Measurements from ENCODE around the gene ZNF648.

Gene ZNF648

DNA sequence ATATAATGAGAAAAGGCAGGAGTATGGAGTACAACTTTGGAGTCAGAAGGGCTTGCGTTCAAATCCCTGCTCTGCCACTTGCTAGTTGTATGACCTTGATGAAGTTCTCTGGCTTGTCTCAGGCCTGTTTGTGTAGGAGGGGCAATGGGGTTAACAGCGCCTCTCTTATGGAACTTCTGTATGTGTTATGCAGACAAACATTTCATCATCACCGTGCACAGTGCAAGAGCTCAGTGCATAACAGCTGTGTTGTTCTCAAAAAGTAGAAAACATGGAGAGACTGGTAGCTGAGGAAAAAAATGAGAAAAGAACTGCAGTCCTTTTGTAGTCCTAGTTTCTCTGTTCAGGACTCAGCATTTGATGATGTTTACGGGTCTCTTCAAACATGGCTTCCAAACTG lies 10.4 kb upstream of the ZNF648 start:
- Histone ChIP-seq H3K27ac (ENCODE audit: low read depth, low read length, severe bottlenecking) (no peak overlapping the region), H3K4me3 (ENCODE audit: extremely low read depth, insufficient read depth, low read length, poor library complexity, severe bottlenecking) (no peak overlapping the region), H3K36me3 (ENCODE audit: control insufficient read depth, insufficient read depth, low read length) (no peaks in the 10 kb centered on the region), H3K4me1 (ENCODE audit: control insufficient read depth, insufficient read depth, low read length, poor library complexity, severe bottlenecking) (no peaks in the 10 kb centered on the region), H3K9me3 (ENCODE audit: control insufficient read depth, low read length) (no peaks in the 10 kb centered on the region)
- whole genome bisulfite sequencing, 2 experiments (ENCODE audit: insufficient coverage in 2 of 2): 81 to 100% methylated on average over 1 to 2 of the region's 4 CpGs

DNA sequence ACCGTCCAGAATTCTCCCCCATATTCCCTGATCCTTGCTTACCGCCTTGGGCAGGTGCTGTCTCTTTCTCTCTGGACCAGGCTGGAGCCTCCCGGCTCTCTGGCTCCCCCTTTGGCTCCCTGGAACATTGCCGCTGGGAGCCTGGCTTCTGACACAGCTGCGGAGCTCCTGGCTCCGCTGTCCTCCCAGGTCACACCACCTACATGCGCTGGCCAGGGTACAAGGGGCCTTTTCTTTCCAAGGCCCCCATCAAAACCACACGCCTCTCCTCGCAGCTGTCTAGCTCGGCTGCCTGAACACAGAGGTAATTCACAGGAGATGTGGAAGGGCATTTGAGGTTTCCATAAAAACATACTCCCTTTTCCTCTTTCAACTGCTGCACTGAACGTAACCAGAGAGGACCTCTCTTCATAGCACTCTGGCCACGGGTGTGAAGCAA lies 7.5 kb upstream of the ZNF648 start:
- Histone ChIP-seq H3K4me1 (ENCODE audit: control insufficient read depth, insufficient read depth, low read length, poor library complexity, severe bottlenecking) (no peaks in the 10 kb centered on the region), H3K27ac (ENCODE audit: low read depth, low read length, severe bottlenecking) (no peak overlapping the region), H3K9me3 (ENCODE audit: control insufficient read depth, low read length) (no peaks in the 10 kb centered on the region), H3K36me3 (ENCODE audit: control insufficient read depth, insufficient read depth, low read length) (no peaks in the 10 kb centered on the region), H3K4me3 (ENCODE audit: extremely low read depth, insufficient read depth, low read length, poor library complexity, severe bottlenecking) (no peak overlapping the region)
- 0 to 3% methylated on average over 1 to 9 of the region's 12 CpGs for WGBS, 2 experiments (ENCODE audit: insufficient coverage in 2 of 2)

DNA sequence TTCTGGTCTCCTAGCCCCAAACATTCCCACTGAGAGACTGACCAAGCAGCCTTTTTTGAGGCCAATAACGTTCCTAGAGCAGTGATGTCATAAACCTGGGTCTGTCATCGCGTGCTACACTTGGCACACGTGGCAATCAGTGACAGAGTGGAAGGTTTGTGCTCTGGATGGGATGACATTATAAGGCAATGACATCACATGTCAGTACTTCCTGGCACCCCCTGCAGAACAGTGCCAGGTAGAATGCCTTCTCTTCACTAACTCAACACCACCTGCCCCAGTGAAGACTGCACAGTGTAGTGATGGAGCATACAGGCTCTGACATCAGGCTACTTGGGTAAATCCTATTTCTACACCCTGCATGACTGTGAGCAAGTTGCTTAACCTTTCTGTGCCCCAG lies 5.4 kb upstream of the ZNF648 start:
- Histone ChIP-seq H3K4me3 (ENCODE audit: extremely low read depth, insufficient read depth, low read length, poor library complexity, severe bottlenecking) (no peak overlapping the region), H3K9me3 (ENCODE audit: control insufficient read depth, low read length) (no peaks in the 10 kb centered on the region), H3K27ac (ENCODE audit: low read depth, low read length, severe bottlenecking) (no peak overlapping the region), H3K36me3 (ENCODE audit: control insufficient read depth, insufficient read depth, low read length) (no peaks in the 10 kb centered on the region), H3K4me1 (ENCODE audit: control insufficient read depth, insufficient read depth, low read length, poor library complexity, severe bottlenecking) (no peaks in the 10 kb centered on the region)
- 72 to 87% methylated on average over 3 of the region's 4 CpGs for WGBS, 2 experiments (ENCODE audit: insufficient coverage in 2 of 2)

DNA sequence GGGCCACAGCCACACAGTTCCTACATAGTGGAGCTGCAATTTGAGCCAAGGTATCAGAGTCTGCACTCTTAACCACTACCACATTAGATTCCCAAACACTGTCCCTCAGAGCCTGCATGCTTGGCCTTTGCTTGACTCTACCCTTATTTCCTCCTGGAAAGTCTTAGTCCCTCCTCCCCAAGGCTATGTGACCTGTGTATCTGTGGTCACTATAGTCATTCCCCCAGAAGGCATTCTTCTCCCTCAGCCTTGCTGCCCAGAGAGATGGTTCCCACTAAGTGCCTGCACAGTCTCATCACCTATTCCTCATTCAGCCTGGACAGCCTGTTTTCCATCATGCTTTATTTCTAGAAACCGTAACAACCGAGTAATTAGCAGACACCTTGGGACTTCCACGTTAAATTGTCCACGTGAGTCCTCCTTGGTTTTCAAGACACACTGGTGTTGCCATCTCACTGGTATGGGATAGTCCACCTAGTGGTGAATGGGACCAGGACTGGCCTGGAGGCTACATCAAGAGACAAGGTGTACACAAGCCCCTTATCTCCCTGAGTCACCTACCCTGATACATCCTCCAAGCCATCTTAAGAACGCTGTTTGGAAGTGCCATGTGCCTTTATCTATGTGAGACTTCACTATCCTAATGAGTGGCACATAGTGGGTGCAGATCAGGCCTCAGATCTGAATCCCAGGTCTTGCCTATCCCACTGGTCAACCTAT lies 3.8 kb upstream of the ZNF648 start:
- no peak overlapping the region for H3K4me3 ChIP-seq (ENCODE audit: extremely low read depth, insufficient read depth, low read length, poor library complexity, severe bottlenecking)
- 88 to 89% methylated on average over 5 of the region's 5 CpGs for WGBS, 2 experiments (ENCODE audit: insufficient coverage in 2 of 2)
- no peaks in the 10 kb centered on the region for H3K4me1 ChIP-seq (ENCODE audit: control insufficient read depth, insufficient read depth, low read length, poor library complexity, severe bottlenecking)
- H3K9me3 ChIP-seq (ENCODE audit: control insufficient read depth, low read length): no peaks in the 10 kb centered on the region
- no peaks in the 10 kb centered on the region for H3K36me3 ChIP-seq (ENCODE audit: control insufficient read depth, insufficient read depth, low read length)
- H3K27ac ChIP-seq (ENCODE audit: low read depth, low read length, severe bottlenecking): no peak overlapping the region

DNA sequence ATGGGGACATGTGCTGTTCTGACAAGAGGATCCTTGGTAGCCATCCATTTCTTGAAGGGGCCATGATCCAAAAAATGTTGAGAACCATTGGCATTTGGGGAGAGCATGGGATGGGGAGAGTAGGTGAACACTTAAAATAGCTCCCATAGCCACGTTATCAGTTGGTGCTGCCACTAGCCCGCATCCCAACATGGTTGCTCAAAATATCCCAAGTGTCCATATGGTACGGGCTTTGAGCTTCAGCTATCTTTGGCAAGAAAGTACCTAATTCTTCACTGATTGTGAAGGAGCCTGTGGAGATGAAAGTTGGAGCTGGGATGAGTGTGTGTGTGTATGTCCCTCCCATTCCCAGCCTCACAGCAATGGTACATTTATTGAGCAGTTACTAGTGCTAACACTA lies 3.1 kb upstream of the ZNF648 start:
- Histone ChIP-seq H3K27ac (ENCODE audit: low read depth, low read length, severe bottlenecking) (no peak overlapping the region), H3K4me3 (ENCODE audit: extremely low read depth, insufficient read depth, low read length, poor library complexity, severe bottlenecking) (no peak overlapping the region), H3K36me3 (ENCODE audit: control insufficient read depth, insufficient read depth, low read length) (no peaks in the 10 kb centered on the region), H3K4me1 (ENCODE audit: control insufficient read depth, insufficient read depth, low read length, poor library complexity, severe bottlenecking) (no peaks in the 10 kb centered on the region), H3K9me3 (ENCODE audit: control insufficient read depth, low read length) (no peaks in the 10 kb centered on the region)
- 85 to 86% methylated on average over 1 to 3 of the region's 3 CpGs for WGBS, 2 experiments (ENCODE audit: insufficient coverage in 2 of 2)

DNA sequence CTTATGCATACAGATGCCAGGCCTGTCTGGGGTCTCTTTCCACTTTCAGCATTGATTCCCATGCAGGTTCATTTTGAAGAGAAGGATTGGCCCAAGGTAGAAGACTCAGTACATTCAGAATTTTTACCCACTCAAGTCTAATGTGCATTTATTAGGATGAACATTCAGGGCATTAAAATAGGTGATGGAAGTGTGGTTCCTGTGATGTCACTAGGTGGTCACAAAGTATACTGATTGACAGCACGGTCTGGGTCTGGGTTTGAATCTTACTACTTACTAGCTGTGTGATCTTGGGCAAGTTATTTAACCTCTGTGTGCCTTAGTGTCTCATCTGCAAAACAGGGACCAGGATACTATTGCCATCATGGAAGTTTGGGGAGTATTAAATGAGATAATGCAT lies 711 bp upstream of the ZNF648 start:
- Histone ChIP-seq H3K36me3 (ENCODE audit: control insufficient read depth, insufficient read depth, low read length) (no peaks in the 10 kb centered on the region), H3K4me1 (ENCODE audit: control insufficient read depth, insufficient read depth, low read length, poor library complexity, severe bottlenecking) (no peaks in the 10 kb centered on the region), H3K4me3 (ENCODE audit: extremely low read depth, insufficient read depth, low read length, poor library complexity, severe bottlenecking) (no peak overlapping the region), H3K27ac (ENCODE audit: low read depth, low read length, severe bottlenecking) (no peak overlapping the region), H3K9me3 (ENCODE audit: control insufficient read depth, low read length) (no peaks in the 10 kb centered on the region)
- 100% methylated on average over 1 of the region's 1 CpG for WGBS, 2 experiments (ENCODE audit: insufficient coverage in 2 of 2)

DNA sequence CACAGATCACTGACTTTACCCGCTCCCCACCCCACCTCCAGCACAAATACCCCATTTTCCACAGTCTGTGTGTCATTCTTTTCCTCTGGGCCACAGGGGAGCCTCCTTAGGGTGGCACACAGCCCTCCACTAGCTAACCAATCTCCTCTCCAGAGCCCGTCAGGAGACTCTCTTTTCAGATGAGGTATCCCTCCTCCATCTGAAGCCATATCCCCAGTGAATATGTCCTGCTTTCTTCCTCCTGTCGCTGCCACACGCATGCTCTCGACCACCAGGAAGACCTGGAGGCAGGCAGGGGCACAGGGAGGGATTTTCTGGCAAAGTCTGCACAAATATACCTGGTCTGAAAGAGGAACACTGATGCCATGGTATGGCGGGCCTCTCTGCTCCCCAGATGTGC lies 635 bp downstream of the ZNF648 start:
- no peaks in the 10 kb centered on the region for H3K4me1 ChIP-seq (ENCODE audit: control insufficient read depth, insufficient read depth, low read length, poor library complexity, severe bottlenecking)
- H3K9me3 ChIP-seq (ENCODE audit: control insufficient read depth, low read length): no peaks in the 10 kb centered on the region
- H3K4me3 ChIP-seq (ENCODE audit: extremely low read depth, insufficient read depth, low read length, poor library complexity, severe bottlenecking): no peak overlapping the region
- 83 to 85% methylated on average over 6 of the region's 6 CpGs for WGBS, 2 experiments (ENCODE audit: insufficient coverage in 2 of 2)
- no peak overlapping the region for H3K27ac ChIP-seq (ENCODE audit: low read depth, low read length, severe bottlenecking)
- no peaks in the 10 kb centered on the region for H3K36me3 ChIP-seq (ENCODE audit: control insufficient read depth, insufficient read depth, low read length)

DNA sequence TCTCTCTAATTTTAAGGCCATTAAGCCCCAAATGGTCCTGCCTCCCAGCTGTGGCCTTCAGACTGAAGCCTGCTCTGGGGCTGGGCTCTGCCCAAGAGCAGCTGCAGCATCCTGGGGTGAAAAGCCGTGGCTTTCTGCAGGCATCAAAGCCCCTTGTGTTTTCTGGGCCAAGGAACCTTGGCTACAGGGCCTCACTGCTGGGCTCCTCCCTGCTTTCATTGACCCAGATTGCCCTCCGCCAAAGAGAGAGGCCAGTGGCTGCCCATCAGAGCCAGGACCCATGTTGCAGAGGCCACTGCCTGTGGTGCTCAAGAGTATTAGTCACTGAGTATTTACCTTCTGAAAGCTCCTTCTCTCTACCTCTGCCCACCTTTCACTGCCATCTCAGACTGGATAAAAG lies 1.6 kb downstream of the ZNF648 start:
- 80 to 85% methylated on average over 2 of the region's 2 CpGs for WGBS, 2 experiments (ENCODE audit: insufficient coverage in 2 of 2)
- Histone ChIP-seq H3K9me3 (ENCODE audit: control insufficient read depth, low read length) (no peaks in the 10 kb centered on the region), H3K4me1 (ENCODE audit: control insufficient read depth, insufficient read depth, low read length, poor library complexity, severe bottlenecking) (no peaks in the 10 kb centered on the region), H3K27ac (ENCODE audit: low read depth, low read length, severe bottlenecking) (no peak overlapping the region), H3K36me3 (ENCODE audit: control insufficient read depth, insufficient read depth, low read length) (no peaks in the 10 kb centered on the region), H3K4me3 (ENCODE audit: extremely low read depth, insufficient read depth, low read length, poor library complexity, severe bottlenecking) (no peak overlapping the region)

DNA sequence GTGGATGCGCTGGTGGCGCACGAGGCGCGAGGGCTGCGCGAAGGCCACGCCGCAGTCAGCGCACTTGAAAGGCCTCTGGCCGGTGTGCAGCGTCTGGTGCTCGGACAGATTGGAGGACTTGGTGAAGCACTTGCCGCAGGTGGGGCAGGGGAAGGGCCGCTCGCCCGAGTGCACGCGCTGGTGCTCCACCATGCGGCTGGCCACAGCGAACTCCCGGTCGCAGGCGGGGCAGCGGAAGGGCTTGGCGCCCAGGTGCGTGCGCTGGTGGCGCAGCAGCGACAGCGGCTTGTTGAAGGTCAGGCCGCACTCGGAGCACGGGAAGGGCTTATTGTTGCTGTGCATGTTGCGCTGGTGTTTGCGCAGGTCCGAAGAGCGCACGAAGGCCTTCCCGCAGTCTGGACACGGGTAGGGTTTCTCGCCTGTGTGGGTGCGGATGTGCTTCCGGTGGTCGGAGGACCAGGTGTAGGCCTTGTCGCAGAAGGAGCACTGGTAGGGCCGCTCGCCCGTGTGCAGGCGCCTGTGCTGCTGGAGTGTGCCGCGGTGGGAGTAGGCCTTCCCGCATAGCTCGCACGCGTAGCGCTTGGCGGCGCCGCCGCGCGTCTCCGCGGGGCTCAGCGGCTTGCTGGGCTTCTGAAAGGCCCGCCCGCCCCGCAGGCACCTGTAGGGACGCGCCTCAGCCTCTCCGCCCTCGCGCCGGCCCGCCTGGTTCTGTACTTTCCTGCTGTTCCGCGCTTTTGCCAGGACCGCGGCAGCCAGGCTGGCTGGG lies 4.7 kb downstream of the ZNF648 start:
- Histone ChIP-seq H3K9me3 (ENCODE audit: control insufficient read depth, low read length) (no peaks in the 10 kb centered on the region), H3K4me3 (ENCODE audit: extremely low read depth, insufficient read depth, low read length, poor library complexity, severe bottlenecking) (no peak overlapping the region), H3K27ac (ENCODE audit: low read depth, low read length, severe bottlenecking) (no peak overlapping the region), H3K4me1 (ENCODE audit: control insufficient read depth, insufficient read depth, low read length, poor library complexity, severe bottlenecking) (no peaks in the 10 kb centered on the region), H3K36me3 (ENCODE audit: control insufficient read depth, insufficient read depth, low read length) (no peaks in the 10 kb centered on the region)
- 95 to 97% methylated on average over 79 to 80 of the region's 80 CpGs for WGBS, 2 experiments (ENCODE audit: insufficient coverage in 2 of 2)

DNA sequence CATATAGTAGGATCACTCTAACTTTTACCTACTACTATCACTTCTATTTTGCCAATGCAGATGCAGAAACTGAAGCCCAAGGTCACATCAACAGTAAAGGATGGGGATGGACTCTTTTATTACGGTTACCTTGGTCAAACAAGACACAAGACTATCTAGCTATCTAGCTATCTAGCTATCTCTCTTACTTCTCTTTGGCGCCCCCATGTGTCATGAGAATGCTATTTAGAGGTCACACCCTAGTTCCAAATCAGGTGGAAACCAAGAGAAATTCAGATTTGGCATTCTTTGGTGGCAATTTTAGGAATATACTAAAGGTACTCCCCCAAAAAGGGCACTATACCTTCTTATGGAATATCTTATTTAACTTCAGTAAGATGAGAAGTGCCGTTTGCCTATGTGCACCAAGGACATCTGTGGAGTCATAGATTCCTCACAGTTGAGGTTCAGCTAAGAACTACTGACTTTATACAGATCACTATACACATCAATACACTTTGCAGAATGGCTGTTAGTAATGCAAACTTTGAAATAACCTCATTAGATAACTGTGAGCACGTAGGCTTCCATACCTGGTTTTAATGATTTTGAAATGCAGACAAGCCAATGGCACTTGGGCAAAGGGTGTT lies 6.7 kb downstream of the ZNF648 start:
- H3K27ac ChIP-seq (ENCODE audit: low read depth, low read length, severe bottlenecking): no peak overlapping the region
- H3K36me3 ChIP-seq (ENCODE audit: control insufficient read depth, insufficient read depth, low read length): no peaks in the 10 kb centered on the region
- no peaks in the 10 kb centered on the region for H3K9me3 ChIP-seq (ENCODE audit: control insufficient read depth, low read length)
- H3K4me1 ChIP-seq (ENCODE audit: control insufficient read depth, insufficient read depth, low read length, poor library complexity, severe bottlenecking): no peaks in the 10 kb centered on the region
- whole genome bisulfite sequencing, 2 experiments (ENCODE audit: insufficient coverage in 2 of 2): 67 to 100% methylated on average over 2 to 3 of the region's 4 CpGs
- H3K4me3 ChIP-seq (ENCODE audit: extremely low read depth, insufficient read depth, low read length, poor library complexity, severe bottlenecking): no peak overlapping the region

DNA sequence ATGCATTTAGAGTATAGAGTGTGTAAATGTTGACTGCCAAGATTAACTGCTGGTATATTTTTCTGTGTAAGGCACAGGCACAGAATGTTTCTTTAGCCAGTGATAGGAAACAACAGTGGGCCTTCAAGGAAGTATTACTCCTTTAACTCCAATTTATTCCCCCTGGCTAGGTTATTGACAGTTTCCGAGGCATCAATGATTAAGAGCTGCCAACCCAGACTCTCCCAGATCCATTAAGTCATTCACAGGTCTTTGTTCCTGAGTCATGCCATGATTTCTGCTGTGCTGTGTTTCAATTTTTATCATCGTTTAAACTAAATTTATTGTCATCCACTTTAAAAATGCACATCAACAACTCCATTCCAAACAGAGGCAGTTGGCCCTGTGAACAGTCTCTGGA lies 9.2 kb downstream of the ZNF648 start:
- WGBS, 2 experiments (ENCODE audit: insufficient coverage in 2 of 2): 68 to 100% methylated on average over 2 of the region's 2 CpGs
- no peak overlapping the region for H3K27ac ChIP-seq (ENCODE audit: low read depth, low read length, severe bottlenecking)
- H3K36me3 ChIP-seq (ENCODE audit: control insufficient read depth, insufficient read depth, low read length): no peaks in the 10 kb centered on the region
- H3K4me3 ChIP-seq (ENCODE audit: extremely low read depth, insufficient read depth, low read length, poor library complexity, severe bottlenecking): no peak overlapping the region
- H3K9me3 ChIP-seq (ENCODE audit: control insufficient read depth, low read length): no peaks in the 10 kb centered on the region
- no peaks in the 10 kb centered on the region for H3K4me1 ChIP-seq (ENCODE audit: control insufficient read depth, insufficient read depth, low read length, poor library complexity, severe bottlenecking)
